Non-pigmented ciliary epithelial cell (primary cell): ENCODE data around the gene VTI1B.
"Not testable (repeated sequence)": the region's sequence is repeated elsewhere in the genome, so short reads cannot be mapped to it uniquely, and the experiment has no call there.

Experiments
- DNase-seq: peaks from one replicate; pipeline ENCODE4 v3.0.0-alpha.2; 2010; ENCODE audit warnings: low read depth

The VTI1B gene

GRCh38 chr14:67674480-67675218 is at the start of gene VTI1B:
Gene VTI1B, minus strand, starts transcription at chr14:67674632. Its CDS starts 143 bp downstream, at chr14:67674489.
- DNase-seq: no peak

GRCh38 chr14:67722293-67722692 is 47.9 kb upstream of the VTI1B start:
- no peak for DNase-seq

GRCh38 chr14:67721875-67722274 is 47.4 kb upstream of the VTI1B start:
- no peak for DNase-seq

GRCh38 chr14:67719866-67720265 is 45.4 kb upstream of the VTI1B start:
- DNase-seq: no peak

- not testable (repeated sequence) for DNase-seq
These were observed 45.0 kb upstream of the VTI1B start for GRCh38 chr14:67719385-67719784.

GRCh38 chr14:67718265-67718664 is 43.8 kb upstream of the VTI1B start:
- DNase-seq: no peak

GRCh38 chr14:67717048-67717447 is 42.6 kb upstream of the VTI1B start:
- no peak for DNase-seq

- no peak for DNase-seq
These were observed 35.8 kb upstream of the VTI1B start for GRCh38 chr14:67710209-67710608.

GRCh38 chr14:67709796-67710195 is 35.4 kb upstream of the VTI1B start:
- DNase-seq: not testable (repeated sequence)

- DNase-seq: not testable (repeated sequence)
These were observed 34.9 kb upstream of the VTI1B start for GRCh38 chr14:67709346-67709745.

GRCh38 chr14:67705211-67705610 is 30.8 kb upstream of the VTI1B start:
- no peak for DNase-seq

- DNase-seq: no peak
These were observed 30.2 kb upstream of the VTI1B start for GRCh38 chr14:67704484-67705089.

GRCh38 chr14:67703997-67704396 is 29.6 kb upstream of the VTI1B start:
- no peak for DNase-seq

GRCh38 chr14:67701492-67701891 is 27.1 kb upstream of the VTI1B start, which contains the start of gene RDH12:
Gene RDH12, plus strand, starts transcription at chr14:67701886. Its CDS starts 20,757 bp downstream, at chr14:67722643.
- DNase-seq: not testable (repeated sequence)

- DNase-seq: no peak
These were observed 23.7 kb upstream of the VTI1B start for GRCh38 chr14:67698179-67698578.

GRCh38 chr14:67697006-67697405 is 22.6 kb upstream of the VTI1B start:
- no peak for DNase-seq

GRCh38 chr14:67695394-67695949 is 21.0 kb upstream of the VTI1B start, which contains the start of gene RDH11:
Gene RDH11, minus strand, starts transcription at chr14:67695764. Its CDS starts 61 bp downstream, at chr14:67695703.
- peak; percentile 65 for DNase-seq

- peak; percentile 87 for DNase-seq
These were observed 20.5 kb upstream of the VTI1B start for GRCh38 chr14:67694791-67695393.

GRCh38 chr14:67690011-67690410 is 15.6 kb upstream of the VTI1B start:
- DNase-seq: no peak

- no peak for DNase-seq
These were observed 9.4 kb upstream of the VTI1B start for GRCh38 chr14:67683842-67684241.

GRCh38 chr14:67680941-67681340 is 6.5 kb upstream of the VTI1B start:
- DNase-seq: no peak

- DNase-seq: peak; percentile 89
These were observed 5.7 kb upstream of the VTI1B start for GRCh38 chr14:67680121-67680602.

GRCh38 chr14:67679006-67679405 is 4.6 kb upstream of the VTI1B start:
- no peak for DNase-seq
